GM23248 (cell line): ENCODE results near the gene CNTN4. TPM values are rescaled to one million over a fixed set of nuclear protein-coding genes. Genes with fewer than 3 reads are reported as not detected.

Source experiments
- DNase-seq: peaks from one replicate; pipeline ENCODE4 v3.0.0-alpha.2; 2015
- H2AFZ ChIP-seq: fragments of 200-600 bp; sonication (generic); 2 replicates; pipeline ENCODE4 v1.6.1; 2016; ENCODE audit warnings: antibody characterized with exemption
- H3F3A ChIP-seq: fragments of 200-600 bp; sonication (generic); 2 replicates; pipeline ENCODE4 v1.6.1; 2016; ENCODE audit warnings: mild to moderate bottlenecking, antibody characterized with exemption, mixed run types; ENCODE audit not compliant: insufficient read depth
- H3K27ac ChIP-seq: fragments of 200-600 bp; sonication (generic); 2 replicates; pipeline ENCODE4 v1.5.1; 2016; ENCODE audit warnings: mild to moderate bottlenecking
- H3K27me3 ChIP-seq: fragments of 200-600 bp; sonication (generic); replicated peaks from 2 replicates; pipeline ENCODE4 v1.6.1; 2016; ENCODE audit warnings: mild to moderate bottlenecking; ENCODE audit not compliant: insufficient read depth
- H3K36me3 ChIP-seq: fragments of 200-600 bp; sonication (generic); 2 replicates; pipeline ENCODE4 v1.6.1; 2016; ENCODE audit warnings: low read depth, mild to moderate bottlenecking
- H3K4me1 ChIP-seq: fragments of 200-600 bp; sonication (generic); 2 replicates; pipeline ENCODE4 v1.6.1; 2016; ENCODE audit warnings: mild to moderate bottlenecking; ENCODE audit not compliant: insufficient read depth
- H3K4me2 ChIP-seq: fragments of 200-600 bp; sonication (generic); one replicate; pipeline ENCODE4 v1.6.1; 2016; ENCODE audit warnings: mild to moderate bottlenecking; ENCODE audit not compliant: unreplicated experiment
- H3K4me3 ChIP-seq: fragments of 200-600 bp; sonication (generic); 2 replicates; pipeline ENCODE4 v1.5.1; 2016; ENCODE audit warnings: mild to moderate bottlenecking
- H3K79me2 ChIP-seq: fragments of 200-600 bp; sonication (generic); 2 replicates; pipeline ENCODE4 v1.6.1; 2016; ENCODE audit warnings: mild to moderate bottlenecking; ENCODE audit not compliant: insufficient read depth
- H3K9ac ChIP-seq: fragments of 200-600 bp; sonication (generic); 2 replicates; pipeline ENCODE4 v1.6.1; 2016; ENCODE audit warnings: mild to moderate bottlenecking
- H3K9me2 ChIP-seq: fragments of 200-600 bp; sonication (generic); 2 replicates; pipeline ENCODE4 v1.6.1; 2016; ENCODE audit warnings: mixed run types, mild to moderate bottlenecking, moderate library complexity; ENCODE audit not compliant: insufficient read depth
- H3K9me3 ChIP-seq: fragments of 200-600 bp; sonication (generic); one replicate; pipeline ENCODE4 v1.6.1; 2017; ENCODE audit warnings: low read depth
- H4K20me1 ChIP-seq: fragments of 200-600 bp; sonication (generic); 2 replicates; pipeline ENCODE4 v1.6.0; 2016; ENCODE audit not compliant: insufficient read depth
- EZH2 ChIP-seq: fragments of 200-600 bp; sonication (generic); IDR thresholded peaks from 2 replicates; pipeline ENCODE4 v1.6.1; 2018; ENCODE audit warnings: antibody characterized with exemption, mild to moderate bottlenecking; ENCODE audit not compliant: insufficient read depth, poor library complexity, severe bottlenecking
- EZH2phosphoT487 ChIP-seq: fragments of 200-600 bp; sonication (generic); IDR thresholded peaks from 2 replicates; pipeline ENCODE4 v1.6.1; 2018; ENCODE audit warnings: antibody characterized with exemption, moderate library complexity, mild to moderate bottlenecking, low read depth; ENCODE audit not compliant: insufficient read depth
- WGBS, 2 experiments: methylation state at CpG; one replicate each; pipeline ENCODE4 v1.1.6; 2015 to 2017; ENCODE audit warnings: low lambda C conversion rate in 2 of 2, low coverage in 1 of 2; ENCODE audit errors: missing lambda C conversion rate in 2 of 2; 5-methylcytosine and 5-hydroxymethylcytosine counted together
- in situ Hi-C: fragments of 300-500 bp; cut with MboI; formaldehyde crosslinking; loops from 2 replicates; pipeline ENCODE4 v1.15.0; 2020
- polyA plus RNA-seq: library from polyadenylated mRNA; unstranded; fragments of >200 nt; fragmentation: Nextera tagmentation; extraction: Ambion mirVana; gene quantifications from 2 replicates; pipeline ENCODE4 v1.2.1, GENCODE V29; 2016
- total RNA-seq: library from RNA; depleted of rRNA; stranded (reverse); fragments of >200 nt; shearing (Covaris generic); gene quantifications from 2 replicates; pipeline ENCODE4 v1.2.3, GENCODE V29; 2014

CNTN4 gene
- total and polyA plus RNA-seq, 2 experiments from 2014 or later: not detected

- no peaks in the 10 kb centered on the region for H4K20me1 ChIP-seq
Observed at GRCh38 chr3:2938711-2939110, 840.0 kb downstream of the CNTN4 start.

GRCh38 chr3:2940062-2940461 lies 841.4 kb downstream of the CNTN4 start:
- Histone ChIP-seq H3K27me3 (no peaks in the 10 kb centered on the region), H2AFZ (no peak overlapping the region), H3K9me2 (no peaks in the 10 kb centered on the region), H4K20me1 (no peaks in the 10 kb centered on the region), H3K79me2 (no peaks in the 10 kb centered on the region), H3K9me3 (no peaks in the 10 kb centered on the region), H3K4me2 (no peak overlapping the region), H3K27ac (no peak overlapping the region), H3K9ac (no peak overlapping the region), H3K4me1 (no peaks in the 10 kb centered on the region), H3K4me3 (no peak overlapping the region), H3F3A (no peaks in the 10 kb centered on the region), H3K36me3 (no peaks in the 10 kb centered on the region)
- TF ChIP-seq EZH2: no peak
- TF ChIP-seq EZH2phosphoT487: no peak
- no peak for DNase-seq
- WGBS, 2 experiments: 51% methylated on average over 2 of the region's 2 CpGs
- in situ Hi-C loops: no loop called here

More at GRCh38 chr3:2938711-2939110, 840.0 kb downstream of the CNTN4 start:
- no peak for DNase-seq
- no peak for TF ChIP-seq EZH2phosphoT487
- no peak for TF ChIP-seq EZH2
- H3F3A ChIP-seq: no peaks in the 10 kb centered on the region
- H3K4me3 ChIP-seq: no peak overlapping the region
- H3K9me2 ChIP-seq: no peaks in the 10 kb centered on the region
- H3K9ac ChIP-seq: no peak overlapping the region
- H3K36me3 ChIP-seq: no peaks in the 10 kb centered on the region
- H3K4me2 ChIP-seq: no peak overlapping the region
- H3K27me3 ChIP-seq: no peaks in the 10 kb centered on the region
- H2AFZ ChIP-seq: no peak overlapping the region
- in situ Hi-C loops: no loop called here
- no peaks in the 10 kb centered on the region for H3K4me1 ChIP-seq
- H3K79me2 ChIP-seq: no peaks in the 10 kb centered on the region
- 0 to 6% methylated on average over 1 of the region's 1 CpG for WGBS, 2 experiments
- no peak overlapping the region for H3K27ac ChIP-seq
- H3K9me3 ChIP-seq: no peaks in the 10 kb centered on the region

- Histone ChIP-seq H3K36me3 (no peaks in the 10 kb centered on the region), H3K4me1 (no peaks in the 10 kb centered on the region), H3K27ac (no peak overlapping the region), H3K9me3 (no peaks in the 10 kb centered on the region), H3K9me2 (no peaks in the 10 kb centered on the region), H3K4me3 (no peak overlapping the region), H3K4me2 (no peak overlapping the region), H3F3A (no peaks in the 10 kb centered on the region), H4K20me1 (no peaks in the 10 kb centered on the region), H3K79me2 (no peaks in the 10 kb centered on the region), H2AFZ (no peak overlapping the region), H3K27me3 (no peaks in the 10 kb centered on the region), H3K9ac (no peak overlapping the region)
- 23 to 39% methylated on average over 1 of the region's 1 CpG for WGBS, 2 experiments
- TF ChIP-seq EZH2phosphoT487: no peak
- TF ChIP-seq EZH2: no peak
- in situ Hi-C loops: no loop called here
- no peak for DNase-seq
Observed at GRCh38 chr3:2944628-2945027, 846.0 kb downstream of the CNTN4 start.

- no peak overlapping the region for H3K4me3 ChIP-seq
- no peak for TF ChIP-seq EZH2
- TF ChIP-seq EZH2phosphoT487: no peak
- no peaks in the 10 kb centered on the region for H3K36me3 ChIP-seq
- H3K27ac ChIP-seq: no peak overlapping the region
- 9 to 13% methylated on average over 3 of the region's 3 CpGs for WGBS, 2 experiments
- no peak overlapping the region for H2AFZ ChIP-seq
- H3K9me3 ChIP-seq: no peaks in the 10 kb centered on the region
- H3K27me3 ChIP-seq: no peaks in the 10 kb centered on the region
- H3F3A ChIP-seq: no peaks in the 10 kb centered on the region
- no peaks in the 10 kb centered on the region for H3K79me2 ChIP-seq
- no peaks in the 10 kb centered on the region for H3K9me2 ChIP-seq
- no peaks in the 10 kb centered on the region for H4K20me1 ChIP-seq
- no peak for DNase-seq
- H3K4me1 ChIP-seq: no peaks in the 10 kb centered on the region
- in situ Hi-C loops: no loop called here
- H3K9ac ChIP-seq: no peak overlapping the region
- H3K4me2 ChIP-seq: no peak overlapping the region
Observed at GRCh38 chr3:2945121-2945520, 846.5 kb downstream of the CNTN4 start.

GRCh38 chr3:2947536-2947935 lies 848.9 kb downstream of the CNTN4 start:
- Histone ChIP-seq H4K20me1 (no peaks in the 10 kb centered on the region), H3K4me3 (no peak overlapping the region), H3K4me1 (no peaks in the 10 kb centered on the region), H3K36me3 (no peaks in the 10 kb centered on the region), H3F3A (no peaks in the 10 kb centered on the region), H3K27me3 (no peaks in the 10 kb centered on the region), H3K79me2 (no peaks in the 10 kb centered on the region), H3K9me2 (no peaks in the 10 kb centered on the region), H3K27ac (no peak overlapping the region), H3K4me2 (no peak overlapping the region), H3K9me3 (no peaks in the 10 kb centered on the region), H2AFZ (no peak overlapping the region), H3K9ac (no peak overlapping the region)
- WGBS, 2 experiments: 8 to 17% methylated on average over 2 of the region's 2 CpGs
- in situ Hi-C loops: no loop called here
- TF ChIP-seq EZH2phosphoT487 (no peak), EZH2 (no peak)
- DNase-seq: no peak
